PC-3 (cell line): ENCODE measurements around the gene BHLHA15.

ENCODE experiments used
- EZH2 ChIP-seq: fragments of 300-600 bp; sonication (generic); IDR thresholded peaks from one replicate; pipeline ENCODE4 v1.6.1; 2017; ENCODE audit warnings: antibody characterized with exemption, mild to moderate bottlenecking, low read length; ENCODE audit not compliant: unreplicated experiment
- EZH2phosphoT487 ChIP-seq: fragments of 300-600 bp; sonication (generic); IDR thresholded peaks from 2 replicates; pipeline ENCODE4 v1.6.1; 2018; ENCODE audit warnings: mild to moderate bottlenecking, antibody characterized with exemption, low read length, borderline replicate concordance
- TF ChIP-seq, protein P1 (sequence below): fragments of 300-600 bp; sonication (generic); conservative IDR thresholded peaks from 2 replicates; pipeline ENCODE4 v1.5.1; 2017; ENCODE audit warnings: antibody characterized with exemption, low read depth, mild to moderate bottlenecking, low read length

GRCh38 chr7:98177553-98177952 lies 33.7 kb upstream of the BHLHA15 start:
- TF ChIP-seq, protein P1, sequence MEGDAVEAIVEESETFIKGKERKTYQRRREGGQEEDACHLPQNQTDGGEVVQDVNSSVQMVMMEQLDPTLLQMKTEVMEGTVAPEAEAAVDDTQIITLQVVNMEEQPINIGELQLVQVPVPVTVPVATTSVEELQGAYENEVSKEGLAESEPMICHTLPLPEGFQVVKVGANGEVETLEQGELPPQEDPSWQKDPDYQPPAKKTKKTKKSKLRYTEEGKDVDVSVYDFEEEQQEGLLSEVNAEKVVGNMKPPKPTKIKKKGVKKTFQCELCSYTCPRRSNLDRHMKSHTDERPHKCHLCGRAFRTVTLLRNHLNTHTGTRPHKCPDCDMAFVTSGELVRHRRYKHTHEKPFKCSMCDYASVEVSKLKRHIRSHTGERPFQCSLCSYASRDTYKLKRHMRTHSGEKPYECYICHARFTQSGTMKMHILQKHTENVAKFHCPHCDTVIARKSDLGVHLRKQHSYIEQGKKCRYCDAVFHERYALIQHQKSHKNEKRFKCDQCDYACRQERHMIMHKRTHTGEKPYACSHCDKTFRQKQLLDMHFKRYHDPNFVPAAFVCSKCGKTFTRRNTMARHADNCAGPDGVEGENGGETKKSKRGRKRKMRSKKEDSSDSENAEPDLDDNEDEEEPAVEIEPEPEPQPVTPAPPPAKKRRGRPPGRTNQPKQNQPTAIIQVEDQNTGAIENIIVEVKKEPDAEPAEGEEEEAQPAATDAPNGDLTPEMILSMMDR = no peak
- no peak for TF ChIP-seq EZH2phosphoT487
- no peak for TF ChIP-seq EZH2
